A549 (cell line): Measurements from ENCODE around the gene SLC4A4.

ENCODE experiments used
- EP300 ChIP-seq, 2 experiments: fragments of >200 bp; sonication (Bioruptor Twin); formaldehyde crosslinking; IDR thresholded peaks; 2 replicates in 1 of 2; 3 replicates in 1 of 2; pipeline ENCODE4 v1.6.1; 2016 to 2017
- JUNB ChIP-seq: fragments of >200 bp; sonication (Bioruptor Twin); formaldehyde crosslinking; IDR thresholded peaks from 2 replicates; pipeline ENCODE4 v1.6.1; 2016
- POLR2A ChIP-seq: IDR thresholded peaks from 2 replicates; pipeline ENCODE4 v1.6.1; 2012; ENCODE audit warnings: mild to moderate bottlenecking, low read length
- RCOR1 ChIP-seq: fragments of 150-350 bp; IDR thresholded peaks from 2 replicates; pipeline ENCODE4 v1.6.1; 2014; ENCODE audit warnings: antibody characterized with exemption, low read length, low read depth
- SMC3 ChIP-seq: fragments of >200 bp; sonication (Bioruptor Twin); formaldehyde crosslinking; IDR thresholded peaks from 3 replicates; pipeline ENCODE4 v1.6.1; 2018; ENCODE audit warnings: inconsistent platforms
- TF ChIP-seq, protein P1 (sequence below): fragments of >200 bp; sonication (Bioruptor Twin); formaldehyde crosslinking; IDR thresholded peaks from 3 replicates; pipeline ENCODE4 v1.5.1; 2016

DNA sequence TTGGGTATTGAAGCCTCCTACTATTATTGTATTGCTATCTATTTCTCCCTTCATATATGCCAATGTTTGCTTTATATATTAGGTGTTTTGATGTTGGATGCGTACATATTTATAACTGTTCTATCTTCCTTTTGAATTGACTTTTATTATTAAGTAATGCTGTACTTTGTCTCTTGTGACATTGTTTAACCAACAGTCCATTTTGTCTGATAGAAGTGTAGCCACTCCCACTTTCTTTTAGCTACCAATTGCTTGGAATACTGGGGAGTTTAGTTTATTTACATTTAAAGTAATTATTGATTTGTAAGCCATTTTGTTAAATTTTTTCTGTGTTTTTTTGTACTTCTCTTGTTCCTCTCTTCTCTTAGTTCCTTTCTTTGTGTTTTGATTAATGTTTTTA is 249.2 kb downstream of the SLC4A4 start:
- TF ChIP-seq SMC3 (no peak), EP300 (IDR thresholded peaks at IDR 0.05) (no peak), POLR2A (no peak), RCOR1 (no peak), JUNB (no peak)
- TF ChIP-seq, protein P1, sequence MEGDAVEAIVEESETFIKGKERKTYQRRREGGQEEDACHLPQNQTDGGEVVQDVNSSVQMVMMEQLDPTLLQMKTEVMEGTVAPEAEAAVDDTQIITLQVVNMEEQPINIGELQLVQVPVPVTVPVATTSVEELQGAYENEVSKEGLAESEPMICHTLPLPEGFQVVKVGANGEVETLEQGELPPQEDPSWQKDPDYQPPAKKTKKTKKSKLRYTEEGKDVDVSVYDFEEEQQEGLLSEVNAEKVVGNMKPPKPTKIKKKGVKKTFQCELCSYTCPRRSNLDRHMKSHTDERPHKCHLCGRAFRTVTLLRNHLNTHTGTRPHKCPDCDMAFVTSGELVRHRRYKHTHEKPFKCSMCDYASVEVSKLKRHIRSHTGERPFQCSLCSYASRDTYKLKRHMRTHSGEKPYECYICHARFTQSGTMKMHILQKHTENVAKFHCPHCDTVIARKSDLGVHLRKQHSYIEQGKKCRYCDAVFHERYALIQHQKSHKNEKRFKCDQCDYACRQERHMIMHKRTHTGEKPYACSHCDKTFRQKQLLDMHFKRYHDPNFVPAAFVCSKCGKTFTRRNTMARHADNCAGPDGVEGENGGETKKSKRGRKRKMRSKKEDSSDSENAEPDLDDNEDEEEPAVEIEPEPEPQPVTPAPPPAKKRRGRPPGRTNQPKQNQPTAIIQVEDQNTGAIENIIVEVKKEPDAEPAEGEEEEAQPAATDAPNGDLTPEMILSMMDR = no peak
